Measurements from ENCODE around the gene RGS21.

The RGS21 gene

GRCh38 chr1:192379554-192379953 lies 62.8 kb downstream of the RGS21 start:
- no peak for DNase-seq

- DNase-seq = no peak
These were observed 66.0 kb downstream of the RGS21 start for GRCh38 chr1:192382758-192383157.

- no peak for DNase-seq
These were observed 69.4 kb downstream of the RGS21 start for GRCh38 chr1:192386051-192386650.

GRCh38 chr1:192395211-192395610 lies 78.4 kb downstream of the RGS21 start:
- DNase-seq = no peak

GRCh38 chr1:192395895-192396294 lies 79.1 kb downstream of the RGS21 start:
- no peak for DNase-seq

- no peak for DNase-seq
These were observed 82.4 kb downstream of the RGS21 start for GRCh38 chr1:192399161-192399560.

GRCh38 chr1:192401825-192402224 lies 85.0 kb downstream of the RGS21 start:
- DNase-seq = no peak

- no peak for DNase-seq
These were observed 85.8 kb downstream of the RGS21 start for GRCh38 chr1:192402571-192402970.

- DNase-seq = no peak
These were observed 90.4 kb downstream of the RGS21 start for GRCh38 chr1:192407206-192407605.

Measured in GOT3 (cell line).